GOT3 (cell line): ENCODE results near the gene PIK3CB.
"Not testable (repeated sequence)": the region's sequence is repeated elsewhere in the genome, so short reads cannot be mapped to it uniquely, and the experiment has no call there.

Experiments
- DNase-seq: peaks from one replicate; lab custom pipeline; 2025; ENCODE audit warnings: mixed read lengths; lab: John Stamatoyannopoulos, UW

PIK3CB gene

DNA sequence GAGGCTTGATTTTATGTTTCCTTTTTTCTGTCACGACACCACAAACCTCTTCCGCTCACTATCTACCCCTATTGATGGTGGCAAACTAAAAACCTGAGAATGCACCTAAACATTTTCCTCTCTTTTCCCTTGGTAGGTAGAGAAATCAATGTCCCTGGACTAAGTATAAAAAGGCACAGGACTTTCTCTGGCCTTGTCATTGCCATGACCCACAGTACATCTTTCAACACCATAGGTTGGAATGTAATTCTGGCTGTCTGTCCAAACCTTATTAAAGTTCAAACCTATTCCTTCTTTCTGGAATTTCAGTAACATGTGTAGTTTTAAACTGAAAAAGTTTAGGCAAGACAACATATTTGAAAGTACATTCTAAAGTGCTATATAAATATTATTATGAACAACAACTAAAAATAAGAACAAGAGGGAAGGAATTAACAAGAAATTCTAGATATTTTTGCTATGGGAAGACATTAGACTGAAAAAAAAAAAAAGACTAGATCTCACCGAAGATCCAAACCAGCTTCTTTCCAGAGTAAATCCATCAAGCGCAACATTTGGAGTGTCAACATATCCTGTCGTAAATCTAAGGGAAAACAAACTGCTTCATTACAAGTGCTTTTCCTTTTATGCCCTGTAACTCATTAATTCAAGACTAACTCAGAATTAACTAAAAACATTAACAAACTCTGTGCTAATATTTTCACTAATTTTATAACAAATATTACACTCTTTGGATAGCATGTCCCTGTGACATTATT is 153.1 kb downstream of the PIK3CB start:
- DNase-seq, result no peak

GRCh38 chr3:138680974-138681373 is 153.8 kb downstream of the PIK3CB start:
- DNase-seq, result not testable (repeated sequence)

DNA sequence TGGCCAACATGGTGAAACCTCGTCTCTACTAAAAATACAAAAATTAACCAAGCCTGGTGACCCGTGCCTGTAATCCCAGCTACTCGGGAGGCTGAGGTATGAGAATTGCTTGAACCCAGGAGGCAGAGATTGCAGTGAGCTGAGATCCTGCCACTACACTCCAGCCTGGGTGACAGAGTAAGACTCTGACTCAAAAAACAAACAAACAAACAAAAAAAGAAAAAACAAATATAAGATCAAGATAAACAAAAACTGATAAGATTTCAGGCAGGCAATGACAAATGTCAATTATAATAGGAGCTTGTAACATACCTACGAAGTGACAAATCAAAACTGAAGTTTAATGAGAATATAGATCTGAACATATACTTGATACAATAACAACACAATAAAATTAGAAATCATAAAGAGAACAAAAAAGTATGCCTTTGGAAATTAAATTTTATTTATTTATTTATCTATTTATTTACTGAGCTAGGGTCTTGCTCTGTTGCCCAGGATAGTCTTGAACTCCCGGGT is 155.8 kb downstream of the PIK3CB start:
- DNase-seq, result no peak

- DNase-seq, result no peak
Measured at GRCh38 chr3:138678086-138678485, 156.6 kb downstream of the PIK3CB start.

DNA sequence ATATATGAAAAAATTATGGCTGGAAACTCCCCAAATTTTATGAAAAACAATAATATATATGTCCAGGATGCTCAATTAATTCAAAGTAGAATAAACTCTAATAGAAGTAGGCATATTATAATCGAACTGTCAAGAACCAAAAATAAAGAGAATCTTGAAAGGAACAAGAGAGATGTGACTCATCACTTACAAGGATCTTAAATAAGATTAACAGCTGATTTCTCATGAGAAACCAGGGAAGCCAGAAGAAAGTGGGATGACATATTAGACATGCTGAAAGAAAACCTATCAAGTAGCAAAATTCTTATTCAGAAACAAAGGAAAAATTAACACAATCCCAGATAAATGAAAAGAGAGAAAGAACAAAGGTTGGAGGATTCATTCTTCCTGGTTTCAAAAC is 159.3 kb downstream of the PIK3CB start:
- DNase-seq, result no peak

DNA sequence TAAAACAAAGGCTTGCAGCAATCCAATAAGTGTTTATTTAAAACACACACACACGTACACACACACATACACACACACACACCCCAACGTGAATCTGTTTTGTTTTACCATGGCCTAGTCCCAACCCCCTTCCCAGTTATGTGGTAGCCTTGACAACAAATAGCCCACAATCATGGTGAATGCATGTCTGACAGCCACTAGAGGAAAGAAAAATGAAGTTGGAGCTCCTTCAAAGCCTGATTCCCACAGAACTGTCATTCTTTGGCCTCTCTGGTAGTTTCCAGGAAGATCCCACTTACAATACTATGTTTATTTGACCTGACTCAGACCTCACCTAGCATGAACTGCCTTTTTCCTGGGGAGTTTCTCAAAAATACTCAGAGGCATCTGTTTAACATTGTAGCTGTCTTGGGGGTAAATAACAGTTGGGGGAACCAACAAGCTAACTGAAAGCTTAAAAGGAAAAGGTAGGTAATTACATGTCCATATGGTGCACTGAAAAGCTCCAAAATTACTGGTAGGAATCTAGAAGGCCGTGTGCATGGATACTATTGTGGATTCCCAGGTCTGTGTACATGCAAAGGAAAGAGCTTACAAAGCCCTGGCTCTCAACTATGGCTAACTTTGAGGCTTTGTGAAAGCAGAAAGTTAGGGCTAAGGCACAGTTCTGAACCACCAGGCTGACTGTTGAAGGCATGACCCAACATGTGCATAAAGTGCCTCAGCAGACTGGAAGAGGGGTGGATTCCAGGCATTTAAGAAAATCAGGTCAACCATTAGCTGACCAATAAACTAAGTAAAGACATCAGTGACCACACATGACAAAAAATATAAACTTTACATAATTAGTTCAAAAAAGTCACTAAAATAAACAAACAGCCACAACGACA is 160.8 kb downstream of the PIK3CB start:
- no peak for DNase-seq

DNA sequence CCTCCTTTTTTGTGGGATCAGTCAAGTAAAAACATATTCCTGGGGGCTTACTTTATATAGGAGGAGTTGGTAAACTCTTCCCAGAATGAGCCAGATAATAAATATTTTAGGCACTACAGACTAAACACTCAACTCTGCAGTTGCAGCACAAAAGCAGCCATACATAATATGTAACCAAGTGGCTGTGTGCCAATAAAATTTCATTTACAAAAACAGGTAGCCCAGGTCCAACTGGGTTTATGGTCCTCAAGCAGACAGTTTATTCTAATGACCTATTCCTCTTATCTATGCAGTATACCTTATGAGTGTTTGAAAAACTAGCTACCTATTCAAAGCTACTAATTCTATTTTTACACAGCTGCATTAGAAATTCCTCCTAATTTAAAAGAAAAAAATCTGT is 164.3 kb downstream of the PIK3CB start:
- no peak for DNase-seq

DNA sequence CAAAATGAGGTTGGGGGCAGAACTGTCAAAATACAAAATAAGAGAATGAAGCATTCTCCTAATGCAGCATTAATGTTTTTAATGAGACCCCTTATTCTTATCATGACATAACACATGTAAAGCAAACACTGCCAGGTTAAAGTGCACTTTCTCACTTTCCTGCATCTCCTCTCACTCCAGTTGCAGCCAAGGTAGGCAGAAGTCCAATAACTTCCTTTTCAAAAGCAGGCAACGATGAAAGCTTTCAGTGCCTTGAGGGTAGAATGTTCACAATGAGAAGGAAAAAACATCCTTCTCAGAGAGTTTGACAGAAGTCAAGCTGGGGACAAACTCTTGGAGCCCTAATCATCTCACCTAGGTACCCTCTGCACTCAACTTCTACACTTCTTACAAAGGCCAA is 166.6 kb downstream of the PIK3CB start:
- DNase-seq, result no peak

DNA sequence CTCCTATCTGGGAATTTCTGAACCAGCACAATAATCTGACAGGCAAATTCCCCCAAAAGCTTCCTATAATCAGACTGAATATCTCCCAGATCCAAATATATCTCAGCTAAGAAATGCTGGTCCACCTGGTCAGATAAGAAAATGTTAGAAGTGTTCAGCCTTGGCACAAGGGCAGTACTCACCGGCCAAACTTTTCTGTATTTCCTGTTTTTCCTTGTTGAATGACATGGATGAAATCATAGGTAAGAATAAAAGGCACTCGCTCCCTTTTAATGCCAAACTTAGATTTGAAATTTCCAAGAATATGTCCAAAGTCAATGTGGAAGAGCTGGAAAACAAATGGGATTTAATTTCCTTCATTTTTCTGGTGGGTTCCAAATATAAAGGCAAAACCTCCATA is 177.2 kb downstream of the PIK3CB start:
- DNase-seq, result no peak

DNA sequence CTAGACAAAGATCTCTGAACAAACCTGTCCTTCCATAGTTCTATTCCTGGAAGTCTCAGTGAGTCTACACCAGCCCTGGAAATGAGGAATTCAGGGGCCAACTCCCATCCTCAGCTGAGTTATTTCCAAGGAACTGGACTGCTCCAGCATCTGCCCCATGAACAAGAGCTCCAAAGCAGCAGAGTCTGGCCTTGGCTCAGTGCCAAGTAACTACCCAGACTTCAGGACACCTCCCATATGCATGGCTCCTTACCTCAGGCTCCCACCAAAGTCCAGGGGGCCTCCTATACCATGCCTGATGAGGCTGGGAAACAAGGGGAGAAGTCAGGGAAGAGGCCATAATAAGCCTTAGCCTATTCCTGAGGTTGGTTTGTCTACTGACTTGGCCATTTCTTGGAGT is 181.2 kb downstream of the PIK3CB start:
- DNase-seq, result no peak

DNA sequence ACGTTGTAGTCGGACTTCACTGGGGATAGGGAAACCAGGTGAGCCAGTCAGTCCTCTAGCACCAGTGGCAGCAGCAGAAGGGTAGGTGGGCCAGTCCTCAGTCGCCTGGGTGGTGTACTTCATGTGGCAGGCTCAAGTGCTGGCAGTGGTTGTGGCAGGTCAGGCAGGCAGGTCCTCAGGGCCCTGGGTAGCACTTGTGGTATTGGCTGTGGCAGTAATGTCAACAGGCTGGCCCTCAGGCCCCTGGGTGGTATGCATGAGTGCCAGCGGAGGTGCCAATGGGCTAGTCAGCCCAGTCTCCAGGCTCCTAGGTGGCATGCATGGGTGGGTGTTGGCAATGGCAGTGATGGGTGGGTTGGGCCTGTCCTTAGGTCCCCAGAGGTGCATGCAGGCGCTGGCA is 185.6 kb downstream of the PIK3CB start:
- DNase-seq, result no peak

GRCh38 chr3:138646513-138646912 is 188.2 kb downstream of the PIK3CB start:
- DNase-seq, result no peak

DNA sequence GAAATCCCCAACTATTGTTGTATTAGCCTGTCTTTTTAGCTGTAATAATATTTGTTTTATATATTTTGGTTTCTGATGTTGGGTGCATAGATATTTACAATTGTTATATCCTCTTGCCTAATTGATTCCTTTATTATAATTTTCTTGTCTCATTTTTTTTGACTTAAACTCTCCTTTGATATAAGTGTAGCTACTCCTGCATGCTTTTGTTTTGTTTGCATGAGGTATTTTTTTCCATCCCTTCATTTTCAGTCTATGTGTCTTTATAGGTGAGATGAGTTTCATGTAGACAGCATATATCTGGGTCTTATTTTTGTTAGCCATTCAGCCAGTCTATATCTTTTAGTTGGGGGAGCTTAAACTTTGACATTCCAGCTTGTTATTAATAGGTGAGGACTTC is 188.7 kb downstream of the PIK3CB start:
- DNase-seq, result no peak

DNA sequence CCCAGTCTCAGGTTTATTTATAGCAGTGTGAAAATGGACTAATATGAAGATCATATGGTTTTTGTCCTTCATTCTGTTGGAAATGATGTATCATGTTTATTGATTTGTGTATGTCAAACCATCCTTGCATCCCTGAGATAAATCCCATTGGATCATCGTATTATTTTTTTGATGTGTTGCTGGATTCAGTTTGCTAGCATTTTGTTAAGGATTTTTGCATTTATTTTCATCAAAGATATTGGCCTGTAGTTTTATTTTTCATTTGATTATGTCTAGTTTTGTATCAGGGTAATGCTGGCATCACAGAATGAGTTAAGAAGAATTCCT is 191.8 kb downstream of the PIK3CB start:
- DNase-seq, result no peak

GRCh38 chr3:138642226-138642926 is 192.4 kb downstream of the PIK3CB start:
- DNase-seq, result no peak

DNA sequence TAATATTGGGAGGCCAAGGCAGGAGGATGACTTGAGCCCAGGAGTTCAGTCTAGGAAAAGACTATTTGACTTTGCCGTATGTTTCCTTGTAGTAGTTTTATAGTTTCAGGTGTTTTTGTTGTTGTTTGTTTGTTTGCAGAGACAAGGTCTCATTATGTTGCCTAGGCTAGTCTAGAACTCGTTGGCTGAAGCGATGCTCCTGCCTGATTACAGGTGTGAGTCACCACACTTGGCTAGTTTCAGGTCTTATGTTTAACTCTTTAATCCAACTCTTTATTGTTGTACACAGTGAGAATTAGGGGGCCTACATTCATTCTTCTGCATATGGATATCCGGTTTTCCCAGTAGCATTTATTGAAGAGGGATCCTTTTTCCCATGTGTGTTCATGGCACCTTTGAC is 194.2 kb downstream of the PIK3CB start:
- no peak for DNase-seq

DNA sequence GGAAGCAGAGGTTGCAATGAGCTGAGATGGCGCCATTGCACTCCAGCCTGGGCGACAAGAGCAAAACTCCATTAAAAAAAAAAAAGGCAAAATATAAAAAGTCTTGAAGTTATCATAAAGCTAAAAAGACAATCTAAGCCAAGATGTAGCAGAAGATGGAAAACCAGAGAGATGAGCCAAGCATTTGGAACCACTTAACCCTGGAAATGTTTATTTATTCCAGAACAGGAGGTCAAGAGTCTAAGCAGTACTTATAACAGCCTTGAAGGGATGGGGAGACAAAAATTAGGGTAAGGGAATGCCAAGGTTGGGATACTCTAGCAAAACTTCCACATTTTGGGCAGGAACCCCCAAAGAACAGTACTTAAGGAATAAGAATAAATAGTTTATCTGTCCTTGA is 196.1 kb downstream of the PIK3CB start:
- DNase-seq, result no peak

- no peak for DNase-seq
Measured at GRCh38 chr3:138629526-138629925, 205.2 kb downstream of the PIK3CB start.

DNA sequence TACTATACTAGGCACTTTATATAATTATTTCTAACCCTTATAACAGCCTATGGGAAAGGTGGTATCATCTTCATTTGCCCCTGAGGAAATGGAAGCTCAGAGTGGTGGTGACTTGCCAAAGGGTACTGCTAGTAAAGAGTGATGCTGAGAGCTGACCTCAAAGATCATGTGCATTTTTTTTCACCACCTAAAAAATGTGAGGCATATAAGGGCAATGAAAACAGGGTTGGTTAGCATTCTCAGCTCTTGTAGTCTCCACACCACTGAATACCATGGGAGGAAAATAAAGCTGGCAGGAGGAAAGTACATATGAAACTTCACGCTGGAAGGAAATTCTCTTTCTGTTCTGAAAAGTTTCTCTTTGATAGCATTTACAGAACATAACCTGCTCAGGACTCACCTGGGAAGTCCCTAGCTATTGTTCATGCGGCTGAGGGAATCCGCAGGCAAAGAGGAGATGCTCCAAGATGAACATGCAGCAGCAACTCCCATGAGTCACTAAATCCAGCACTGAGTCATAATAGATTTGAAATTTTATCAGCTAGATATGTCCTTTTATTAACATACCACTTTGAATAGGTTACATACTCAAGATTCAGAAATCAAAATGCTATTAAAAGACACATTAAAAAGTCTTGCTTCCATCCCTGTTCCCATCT is 208.9 kb downstream of the PIK3CB start:
- no peak for DNase-seq

GRCh38 chr3:138624518-138624917 is 210.2 kb downstream of the PIK3CB start:
- DNase-seq, result no peak

GRCh38 chr3:138620431-138620830 is 214.3 kb downstream of the PIK3CB start:
- DNase-seq, result no peak

- DNase-seq, result no peak
Measured at GRCh38 chr3:138615462-138615861, 219.3 kb downstream of the PIK3CB start.
